ENCODE data around the gene ERGIC3.
"Not testable (repeated sequence)": the region's sequence is repeated elsewhere in the genome, so short reads cannot be mapped to it uniquely, and the experiment has no call there.

ERGIC3 gene

DNA sequence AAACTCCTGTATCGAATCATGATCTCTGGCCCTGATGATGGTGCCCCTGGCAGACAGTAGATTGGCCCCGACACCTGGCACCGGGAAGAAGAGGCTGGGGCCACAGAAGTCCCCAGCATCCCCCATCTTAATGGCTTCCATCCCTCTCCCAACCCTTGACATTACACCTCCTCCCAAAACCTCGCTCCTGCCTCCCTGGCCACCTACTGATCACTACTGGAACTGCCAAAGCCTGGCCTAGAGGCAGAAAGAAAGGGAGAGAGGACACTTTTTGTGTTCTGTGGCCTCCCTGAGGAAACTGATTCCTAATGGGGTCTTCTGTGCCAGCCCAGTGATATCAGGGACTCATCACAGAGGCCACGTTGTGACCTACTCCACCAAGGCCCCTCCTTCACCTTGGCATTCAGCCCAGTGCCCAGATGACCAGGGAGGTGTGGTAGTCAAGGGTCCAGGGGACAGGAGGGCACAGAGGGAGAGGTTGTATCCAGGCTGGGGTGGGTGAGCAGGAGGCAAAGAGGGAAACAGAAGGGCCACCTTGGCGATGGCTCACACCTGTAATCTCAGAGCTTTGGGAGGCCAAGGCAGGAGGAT is 18.5 kb upstream of the ERGIC3 start:
- DNase-seq = no peak

GRCh38 chr20:35525639-35526038 is 16.2 kb upstream of the ERGIC3 start:
- no peak for DNase-seq

- DNase-seq = no peak
Measured at GRCh38 chr20:35527122-35527769, 14.6 kb upstream of the ERGIC3 start.

GRCh38 chr20:35529552-35529951 is 12.3 kb upstream of the ERGIC3 start, which contains the start of gene C20orf173:
Gene C20orf173 (minus strand): TSS chr20:35529652. CDS start chr20:35529373, 279 bp downstream.
- DNase-seq = no peak

GRCh38 chr20:35539756-35540212 is 2.1 kb upstream of the ERGIC3 start:
- no peak for DNase-seq

DNA sequence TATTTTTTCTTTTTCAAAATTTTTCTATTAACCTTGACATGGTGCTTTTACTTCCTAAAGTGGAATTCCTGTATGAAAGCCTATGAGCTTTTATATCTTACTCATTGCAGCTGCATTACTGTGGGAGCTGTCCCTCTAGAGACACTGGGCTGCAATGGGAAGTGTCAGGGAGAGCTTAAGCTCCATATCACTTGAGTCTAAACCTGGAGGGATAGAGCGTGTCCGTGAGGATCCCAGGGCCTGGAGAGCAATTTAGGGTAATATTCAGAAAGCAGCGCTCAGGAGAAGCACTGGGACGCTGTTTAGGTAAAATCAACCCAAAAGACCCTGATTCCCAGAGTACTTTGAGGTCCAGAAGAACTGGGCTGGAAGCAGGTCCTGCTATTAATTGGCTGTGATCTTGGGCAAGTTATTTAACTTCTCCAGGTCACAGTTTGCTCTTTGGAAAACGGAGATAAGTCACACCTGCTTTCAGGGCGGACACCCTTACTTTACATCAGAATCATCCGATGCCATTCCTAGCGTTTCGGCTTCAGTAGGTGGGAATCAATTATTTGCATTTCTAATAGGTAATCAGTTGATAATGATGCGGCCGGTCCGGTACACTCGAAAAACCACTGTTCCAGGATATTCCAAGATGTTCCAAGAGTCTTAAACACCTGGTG is 628 bp upstream of the ERGIC3 start:
- DNase-seq = no peak

DNA sequence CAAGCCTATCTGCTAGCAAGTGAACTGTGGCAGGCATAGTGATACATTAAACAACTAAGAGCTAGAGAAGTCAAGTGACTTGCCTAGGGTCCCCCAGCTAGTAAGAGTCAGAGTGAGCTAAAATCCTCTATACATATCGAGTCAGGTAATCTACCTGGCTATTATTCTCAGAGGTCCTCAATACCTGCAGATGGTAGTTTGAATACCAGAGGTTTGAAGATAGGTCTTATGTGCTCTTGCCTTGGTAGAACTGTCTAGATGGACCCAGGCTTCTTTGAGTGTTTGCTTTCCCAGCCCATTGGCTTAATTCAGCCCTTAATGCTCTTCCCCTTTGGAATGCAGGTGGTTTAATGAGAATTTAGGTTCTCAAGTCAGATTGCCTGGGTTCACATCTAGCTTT is 1.1 kb downstream of the ERGIC3 start:
- DNase-seq = no peak

GRCh38 chr20:35544436-35544835 is 2.6 kb downstream of the ERGIC3 start:
- DNase-seq = no peak

GRCh38 chr20:35544941-35545340 is 3.1 kb downstream of the ERGIC3 start:
- not testable (repeated sequence) for DNase-seq

GRCh38 chr20:35546127-35546526 is 4.2 kb downstream of the ERGIC3 start:
- no peak for DNase-seq

DNA sequence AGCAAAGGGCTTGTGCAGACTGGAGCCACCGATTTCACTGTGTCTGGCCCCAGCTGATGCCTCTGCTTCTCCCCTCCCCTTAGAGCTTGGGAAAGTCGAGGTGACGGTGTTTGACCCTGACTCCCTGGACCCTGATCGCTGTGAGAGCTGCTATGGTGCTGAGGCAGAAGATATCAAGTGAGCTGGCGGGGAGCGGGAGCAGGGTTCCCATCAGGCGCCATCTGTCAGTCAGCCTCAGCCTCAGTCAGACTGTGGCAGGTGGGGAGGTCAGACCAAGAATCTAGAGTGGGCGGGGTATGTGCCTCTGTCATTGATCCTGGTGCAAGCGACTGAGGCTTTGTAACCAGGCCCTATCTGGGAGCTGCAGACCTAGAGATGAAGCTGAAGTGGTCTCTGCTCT is 5.5 kb downstream of the ERGIC3 start:
- DNase-seq = no peak

GRCh38 chr20:35551503-35551902 is 9.6 kb downstream of the ERGIC3 start:
- DNase-seq = no peak

DNA sequence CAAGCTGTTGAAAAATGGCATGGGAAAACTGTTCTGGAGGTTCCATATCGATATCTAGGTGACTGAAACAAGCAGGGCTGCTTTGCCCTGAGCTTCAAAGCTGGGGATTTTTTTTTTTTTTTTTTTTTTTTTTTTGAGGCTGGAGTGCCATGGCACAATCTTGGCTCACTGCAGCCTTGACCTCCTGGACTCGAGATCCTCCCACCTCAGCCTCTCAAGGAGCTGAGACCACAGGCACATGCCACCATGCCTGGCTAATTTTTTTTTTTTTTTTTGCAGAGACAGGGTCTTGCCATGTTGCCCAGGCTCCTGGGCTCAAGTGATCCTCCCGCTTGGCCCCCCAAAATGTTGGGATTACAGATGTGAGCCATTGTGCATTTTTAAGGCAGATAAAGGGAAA is 11.0 kb downstream of the ERGIC3 start:
- DNase-seq = no peak

DNA sequence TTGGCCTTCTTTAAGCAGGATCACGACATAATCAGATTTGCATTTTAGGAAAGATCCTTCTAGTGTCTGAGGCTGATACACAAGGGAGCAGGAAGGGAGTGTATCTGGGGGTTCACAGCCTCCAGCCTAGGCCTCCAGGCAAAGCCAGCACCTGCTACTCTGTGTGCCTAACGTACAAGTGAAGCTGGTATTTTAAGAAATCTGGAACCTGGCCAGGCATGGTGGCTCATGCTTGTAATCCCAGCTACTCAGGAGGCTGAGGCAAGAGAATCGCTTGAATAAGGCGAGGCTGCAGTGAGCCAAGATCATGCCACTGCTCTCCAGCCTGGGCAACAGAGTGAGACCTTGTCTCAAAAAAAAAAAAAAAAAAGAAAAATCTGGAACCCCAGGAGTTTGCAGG is 13.6 kb downstream of the ERGIC3 start:
- not testable (repeated sequence) for DNase-seq

- DNase-seq = no peak
Measured at GRCh38 chr20:35555951-35556645, 14.2 kb downstream of the ERGIC3 start.

DNA sequence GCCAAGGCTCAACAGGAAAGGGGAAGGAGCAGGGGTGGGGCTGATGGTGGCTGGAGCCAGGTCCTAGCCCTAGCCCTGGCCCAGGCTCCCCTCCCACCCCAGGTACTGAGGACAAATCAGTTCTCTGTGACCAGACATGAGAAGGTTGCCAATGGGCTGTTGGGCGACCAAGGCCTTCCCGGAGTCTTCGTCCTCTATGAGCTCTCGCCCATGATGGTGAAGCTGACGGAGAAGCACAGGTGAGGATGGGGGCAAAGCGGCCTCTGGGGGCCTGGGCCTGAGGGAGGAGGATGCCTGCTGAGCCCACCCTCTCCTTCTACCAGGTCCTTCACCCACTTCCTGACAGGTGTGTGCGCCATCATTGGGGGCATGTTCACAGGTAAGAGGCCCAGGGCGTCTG is 15.0 kb downstream of the ERGIC3 start:
- no peak for DNase-seq

DNA sequence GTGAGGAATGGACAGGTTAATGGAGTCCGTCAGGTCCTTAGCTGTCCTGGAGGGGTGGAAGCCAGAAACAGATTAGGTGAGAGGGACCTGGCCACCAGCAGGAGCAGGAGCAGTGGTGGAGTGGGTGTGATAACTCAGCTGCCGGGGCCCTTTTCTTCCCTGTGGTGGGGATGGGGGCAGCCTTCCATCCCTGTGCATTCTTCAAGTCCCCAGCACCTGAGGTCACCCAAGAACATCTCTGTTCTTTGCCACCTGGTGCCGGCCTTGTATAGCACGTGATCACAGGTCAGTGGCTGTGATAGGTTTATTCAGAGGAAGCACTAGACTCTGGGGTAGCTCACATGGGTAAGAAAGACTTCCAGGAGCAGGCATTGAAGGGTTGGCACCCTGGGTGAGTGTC is 16.6 kb downstream of the ERGIC3 start:
- DNase-seq = no peak

- DNase-seq = no peak
Measured at GRCh38 chr20:35559042-35559693, 17.3 kb downstream of the ERGIC3 start.

DNA sequence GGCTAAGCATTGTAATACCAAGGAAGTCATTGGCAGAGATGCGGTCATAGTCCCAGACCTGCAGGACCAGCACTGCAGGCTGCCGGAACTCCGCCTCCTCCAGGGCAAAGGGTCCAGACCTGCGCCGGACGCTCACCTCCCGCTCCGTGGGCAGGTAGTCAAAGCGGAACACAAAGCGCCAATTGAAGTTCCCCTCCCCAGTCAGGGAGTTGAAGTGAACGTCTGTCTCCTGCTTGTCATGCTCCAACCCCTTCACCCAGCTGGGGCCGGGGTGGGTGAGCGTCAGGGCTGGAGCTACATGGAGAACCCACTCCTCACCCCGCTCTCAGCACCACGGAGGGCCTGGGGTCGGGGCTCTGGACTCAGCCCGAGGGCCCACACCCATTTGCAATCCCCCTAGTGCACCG is 18.2 kb downstream of the ERGIC3 start:
- DNase-seq = no peak

GRCh38 chr20:35560541-35560940 is 18.7 kb downstream of the ERGIC3 start:
- no peak for DNase-seq

DNA sequence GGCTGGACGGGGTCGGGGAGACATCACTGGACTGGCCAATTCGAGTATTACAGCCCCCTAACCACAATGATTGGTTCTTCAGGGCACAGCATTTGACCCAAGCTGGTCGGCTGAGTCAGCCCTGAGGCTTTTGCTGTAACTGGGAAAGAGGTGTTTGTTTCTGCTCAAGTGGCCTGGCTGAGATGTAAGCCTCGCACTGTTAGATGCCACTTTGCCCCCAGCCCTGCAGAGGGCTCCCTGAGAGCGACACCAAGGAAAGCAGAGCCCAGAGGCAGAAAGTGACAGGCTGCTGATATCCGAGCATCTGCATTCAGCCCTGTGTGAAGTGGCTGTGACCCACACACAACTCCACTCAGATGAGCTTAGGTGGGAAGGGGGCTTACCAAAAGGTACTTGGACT is 19.4 kb downstream of the ERGIC3 start:
- DNase-seq = no peak

DNA sequence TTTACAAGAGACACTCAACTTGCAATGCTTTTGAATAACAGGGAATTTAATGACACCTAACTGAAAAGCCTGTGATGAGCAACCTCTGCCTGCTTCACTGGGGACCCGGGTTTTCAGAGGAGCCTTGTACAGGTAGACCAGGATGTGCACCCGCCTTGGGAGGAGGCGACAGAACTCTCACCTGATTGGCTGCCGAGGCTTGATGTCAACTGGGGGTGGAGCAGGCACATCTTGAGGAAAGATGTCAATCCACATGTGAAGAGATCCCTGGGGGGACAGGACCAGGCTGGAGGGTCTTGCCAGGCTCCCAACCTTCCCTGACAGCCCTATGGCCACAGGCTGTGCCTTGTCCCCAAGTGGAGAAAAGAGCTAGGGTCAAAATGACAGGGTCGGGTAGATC is 19.8 kb downstream of the ERGIC3 start:
- DNase-seq = no peak

DNA sequence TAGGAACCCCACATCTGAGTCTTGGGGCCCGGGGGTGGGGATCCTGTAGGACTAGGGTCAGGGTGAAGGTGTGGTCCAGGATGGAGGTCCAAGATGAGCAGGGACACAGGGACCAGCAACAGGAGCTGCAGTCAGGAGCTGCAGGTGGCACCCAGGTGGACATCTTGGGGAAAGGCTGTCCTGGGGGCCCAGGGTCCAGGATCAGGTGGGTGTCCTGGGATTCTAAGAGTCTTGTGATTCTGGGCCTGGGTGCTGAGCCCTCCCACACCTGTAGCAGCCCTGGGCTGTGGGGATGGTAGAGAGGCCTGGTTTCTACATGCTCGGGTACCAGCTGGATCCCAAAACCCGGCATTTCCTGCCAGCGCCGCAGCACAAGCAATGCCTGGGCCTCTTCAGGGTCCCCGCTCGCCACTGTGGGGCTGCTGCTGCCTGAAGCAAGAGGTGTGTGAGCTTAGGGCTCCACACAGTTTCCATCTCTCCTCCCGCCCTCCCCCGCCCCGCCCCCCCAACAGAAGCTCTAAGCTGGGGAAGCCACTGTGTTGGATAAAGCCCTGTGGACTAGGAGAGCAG is 20.7 kb downstream of the ERGIC3 start:
- DNase-seq = no peak
